PC-3 (cell line): ENCODE data around the gene LBX2.

Experiments used
- CTCF ChIP-seq: fragments of 300-600 bp; sonication (generic); conservative IDR thresholded peaks from 2 replicates; pipeline ENCODE4 v1.5.1; 2017; ENCODE audit warnings: antibody characterized with exemption, low read depth, mild to moderate bottlenecking, low read length
- EZH2phosphoT487 ChIP-seq: fragments of 300-600 bp; sonication (generic); IDR thresholded peaks from 2 replicates; pipeline ENCODE4 v1.6.1; 2018; ENCODE audit warnings: mild to moderate bottlenecking, antibody characterized with exemption, low read length, borderline replicate concordance

- no peak for TF ChIP-seq EZH2phosphoT487
- TF ChIP-seq CTCF: no peak
These were observed 37.0 kb upstream of the LBX2 start for GRCh38 chr2:74536166-74536950.
